BE2C (cell line): ENCODE results near the gene WT1.

ENCODE experiments used
- DNase-seq: peaks from one replicate; pipeline ENCODE4 v3.0.0-alpha.2; 2020
- H3K27me3 ChIP-seq: fragments of 250-450 bp; sonication (Bioruptor Pico); 2 replicates; pipeline ENCODE4 v1.5.1; 2020; ENCODE audit warnings: mild to moderate bottlenecking
- H3K36me3 ChIP-seq: fragments of 250-450 bp; sonication (Bioruptor Pico); 2 replicates; pipeline ENCODE4 v1.5.1; 2020; ENCODE audit warnings: mild to moderate bottlenecking
- H3K4me1 ChIP-seq: fragments of 250-450 bp; sonication (Bioruptor Pico); 2 replicates; pipeline ENCODE4 v1.5.1; 2020
- H3K4me3 ChIP-seq: 2 replicates; pipeline ENCODE4 v1.5.1; 2011; ENCODE audit warnings: low read depth, low read length
- H3K9me3 ChIP-seq: fragments of 250-450 bp; sonication (Bioruptor Pico); 2 replicates; pipeline ENCODE4 v1.5.1; 2020
- CTCF ChIP-seq: IDR thresholded peaks from 2 replicates; pipeline ENCODE4 v1.5.1; 2012; ENCODE audit warnings: mild to moderate bottlenecking, low read depth, low read length

WT1 gene

GRCh38 chr11:32436751-32437494 lies 1.6 kb upstream of the WT1 start:
- Histone ChIP-seq H3K4me3 (no peak overlapping the region), H3K36me3 (no peaks in the 10 kb centered on the region), H3K9me3 (no peaks in the 10 kb centered on the region), H3K4me1 (no peaks in the 10 kb centered on the region), H3K27me3 (no peaks in the 10 kb centered on the region)
- no peak for TF ChIP-seq CTCF
- no peak for DNase-seq

GRCh38 chr11:32435942-32436750 lies 807 bp upstream of the WT1 start:
- peak overlapping the region; percentile 49 for H3K4me3 ChIP-seq
- no peaks in the 10 kb centered on the region for H3K4me1 ChIP-seq
- H3K9me3 ChIP-seq: no peaks in the 10 kb centered on the region
- no peak for DNase-seq
- H3K27me3 ChIP-seq: no peaks in the 10 kb centered on the region
- H3K36me3 ChIP-seq: no peaks in the 10 kb centered on the region
- no peak for TF ChIP-seq CTCF

DNA sequence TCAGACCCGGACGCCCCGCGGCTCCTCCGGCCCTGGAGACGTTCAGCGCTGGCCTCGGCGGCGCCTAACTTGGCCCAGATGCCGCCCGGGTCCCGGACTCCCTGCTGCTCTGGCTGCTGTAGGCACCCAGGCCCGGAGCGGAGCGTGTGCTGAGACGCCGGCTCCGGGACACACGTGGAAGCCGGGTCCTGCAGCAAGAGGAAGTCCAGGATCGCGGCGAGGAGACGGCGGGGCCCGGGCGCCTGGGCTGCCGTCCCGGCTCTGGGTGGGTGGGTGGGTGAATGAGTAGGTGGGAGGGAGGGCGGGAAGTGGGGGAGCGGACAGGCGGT lies 223 bp downstream of the WT1 start:
- Histone ChIP-seq H3K4me1 (no peaks in the 10 kb centered on the region), H3K9me3 (no peaks in the 10 kb centered on the region), H3K27me3 (no peaks in the 10 kb centered on the region), H3K4me3 (peak overlapping the region; percentile 63), H3K36me3 (no peaks in the 10 kb centered on the region)
- DNase-seq: peak; percentile 37
- no peak for TF ChIP-seq CTCF

DNA sequence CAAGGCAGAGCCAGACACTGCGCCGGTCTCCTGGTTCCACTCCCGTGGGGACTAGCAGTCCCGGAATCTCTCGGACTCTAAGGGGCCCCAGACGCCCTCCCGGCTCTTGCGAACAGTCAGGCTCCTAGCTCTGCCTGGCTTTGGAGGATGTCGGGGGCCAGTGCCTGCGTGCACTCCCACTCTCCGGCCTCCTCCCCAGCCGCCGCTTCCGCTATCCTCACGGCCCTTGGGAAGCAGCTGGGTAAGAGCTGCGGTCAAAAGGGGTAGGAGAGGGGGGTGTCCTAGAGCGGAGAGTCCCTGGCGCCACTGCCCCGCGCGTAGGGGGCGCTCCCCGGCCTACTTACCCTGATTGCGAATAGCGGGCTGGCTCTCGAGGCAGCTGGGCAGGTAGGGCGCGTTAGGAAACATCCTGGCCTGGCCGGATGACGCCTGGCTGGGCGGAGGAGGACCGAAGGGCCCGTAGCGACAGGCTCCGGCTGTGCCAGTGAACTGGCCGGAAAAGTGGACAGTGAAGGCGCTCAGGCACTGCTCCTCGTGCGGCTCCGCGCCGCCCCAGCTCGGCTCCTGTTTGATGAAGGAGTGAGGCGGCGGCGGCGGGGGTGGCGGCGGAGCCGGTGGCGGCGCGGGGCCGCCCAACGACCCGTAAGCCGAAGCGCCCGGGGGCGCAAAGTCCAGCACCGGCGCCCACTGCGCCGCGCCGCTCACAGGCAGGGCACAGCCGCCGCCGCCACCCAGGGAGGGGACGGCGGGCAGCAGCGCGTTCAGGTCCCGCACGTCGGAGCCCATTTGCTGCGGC lies 785 bp downstream of the WT1 start:
- no peaks in the 10 kb centered on the region for H3K9me3 ChIP-seq
- H3K4me3 ChIP-seq: peak overlapping the region; percentile 63
- TF ChIP-seq CTCF: peak; percentile 19; the same call in 1 of the 2 replicates
- no peaks in the 10 kb centered on the region for H3K27me3 ChIP-seq
- DNase-seq: peak; percentile 33
- H3K36me3 ChIP-seq: no peaks in the 10 kb centered on the region
- no peaks in the 10 kb centered on the region for H3K4me1 ChIP-seq

DNA sequence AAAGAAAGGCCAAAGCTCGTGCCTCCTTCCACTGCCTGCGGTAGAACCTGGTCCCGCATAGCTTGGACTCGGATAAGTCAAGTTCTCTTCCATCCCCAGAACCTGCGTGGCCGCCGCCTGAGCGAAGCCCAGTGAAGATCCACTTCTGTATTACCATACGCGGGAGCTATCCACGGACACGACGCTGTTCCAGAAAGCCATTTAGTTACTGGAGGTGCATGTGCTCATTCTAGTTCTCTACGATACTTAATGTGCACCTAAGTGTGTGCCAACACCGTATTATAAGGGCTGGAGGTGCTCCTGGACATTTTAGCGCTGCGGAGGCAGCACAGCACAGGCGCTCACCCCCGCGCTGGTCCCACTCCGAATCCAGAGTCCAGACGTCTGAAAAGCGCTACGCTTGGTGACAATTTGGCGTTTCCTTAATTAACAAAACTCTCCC lies 1.4 kb downstream of the WT1 start:
- Histone ChIP-seq H3K27me3 (no peaks in the 10 kb centered on the region), H3K4me3 (peak overlapping the region; percentile 63), H3K4me1 (no peaks in the 10 kb centered on the region), H3K36me3 (no peaks in the 10 kb centered on the region), H3K9me3 (no peaks in the 10 kb centered on the region)
- DNase-seq: no peak
- TF ChIP-seq CTCF: no peak
